ENCODE results near the gene PCDHGC3. TPM values are rescaled to one million over a fixed set of nuclear protein-coding genes. Genes with fewer than 3 reads are reported as not detected.

The PCDHGC3 gene
- total RNA-seq, 1 experiment from 2014 or later = 29.1 TPM

GRCh38 chr5:141508798-141509611, 33.2 kb downstream of the PCDHGC3 start:
- no peaks in the 10 kb centered on the region for H3K9me3 Mint-ChIP-seq
- peak; percentile 72 for DNase-seq (ENCODE audit: low spot score)
- TF ChIP-seq TEAD1 (CRISPR knock-in tag; IDR thresholded peaks at IDR 0.05) = 0 out of 2 replicates have a peak, but pooled peaks have one; percentile 34
- no peak for TF ChIP-seq OVOL2 (CRISPR knock-in tag; IDR thresholded peaks at IDR 0.05; ENCODE audit: borderline replicate concordance)
- H3K4me1 Mint-ChIP-seq = peaks cover 40% of the 10 kb centered on the region
- no peak overlapping the region for H3K27ac Mint-ChIP-seq
- no peaks in the 10 kb centered on the region for H3K27me3 Mint-ChIP-seq (ENCODE audit: low read depth)
- peak; percentile 23 for ATAC-seq
- POLR2A ChIA-PET = interaction anchor here (0.7 to 1.4 kb wide), 4 partner anchors 11 to 88 kb away, joined by 3 to 5 read pairs (median 4); partner anchors contain the start of genes PCDHGA11 and PCDHGC3
- H3K4me3 Mint-ChIP-seq = peak overlapping the region; percentile 73
- peaks cover 15% of the 10 kb centered on the region for H3K36me3 Mint-ChIP-seq
- CTCF ChIA-PET = interaction anchor here (0.7 to 10.5 kb wide), 31 partner anchors 13 to 374 kb away, joined by 3 to 131 read pairs (median 10); partner anchors contain the start of genes PCDHB12, PCDHB14, PCDHB15 and PCDHB16

- H3K36me3 Mint-ChIP-seq = peaks cover 12% of the 10 kb centered on the region
- peaks cover 50% of the 10 kb centered on the region for H3K4me1 Mint-ChIP-seq
- ATAC-seq (no peak), DNase-seq (ENCODE audit: low spot score) (no peak)
- no peak overlapping the region for H3K4me3 Mint-ChIP-seq
- CTCF ChIA-PET = interaction anchor here (1.0 to 10.5 kb wide), 14 partner anchors 14 to 287 kb away, joined by 3 to 131 read pairs (median 18); partner anchors contain the start of genes PCDHB14, PCDHGA10, PCDHGA11 and PCDHGA2
- POLR2A ChIA-PET = no interaction called here
- H3K27ac Mint-ChIP-seq = no peak overlapping the region
- no peak for TF ChIP-seq JUN (CRISPR knock-in tag; IDR thresholded peaks at IDR 0.05)
- TF ChIP-seq TCF7 (CRISPR knock-in tag; IDR thresholded peaks at IDR 0.05; ENCODE audit: low read depth) = no peak
- no peak for TF ChIP-seq MAX (CRISPR knock-in tag; IDR thresholded peaks at IDR 0.05)
- TF ChIP-seq CREB1 (CRISPR knock-in tag; IDR thresholded peaks at IDR 0.05) = no peak
- no peak for TF ChIP-seq IRF2 (CRISPR knock-in tag; IDR thresholded peaks at IDR 0.05; ENCODE audit: borderline replicate concordance, low read depth)
- no peak for TF ChIP-seq ESRRA (CRISPR knock-in tag; IDR thresholded peaks at IDR 0.05; ENCODE audit: borderline replicate concordance)
- no peak for TF ChIP-seq AFF4 (CRISPR knock-in tag; IDR thresholded peaks at IDR 0.05; ENCODE audit: borderline replicate concordance)
- no peak for TF ChIP-seq ETV6 (CRISPR knock-in tag; IDR thresholded peaks at IDR 0.05)
- TF ChIP-seq SP1 (CRISPR knock-in tag; conservative IDR thresholded peaks at IDR 0.05) = no peak
- TF ChIP-seq ZNF532 (CRISPR knock-in tag; IDR thresholded peaks at IDR 0.05; ENCODE audit: borderline replicate concordance) = no peak
- no peak for TF ChIP-seq FOXJ3 (CRISPR knock-in tag; IDR thresholded peaks at IDR 0.05; ENCODE audit: borderline replicate concordance)
- TF ChIP-seq NFATC4 (CRISPR knock-in tag; IDR thresholded peaks at IDR 0.05) = no peak
- no peak for TF ChIP-seq CREM (CRISPR knock-in tag; IDR thresholded peaks at IDR 0.05)
- H3K9me3 Mint-ChIP-seq = no peaks in the 10 kb centered on the region
- H3K27me3 Mint-ChIP-seq (ENCODE audit: low read depth) = no peaks in the 10 kb centered on the region
Measured at GRCh38 chr5:141510160-141510559, 34.4 kb downstream of the PCDHGC3 start.

All from WTC11 (cell line).